GM13977 (cell line): ENCODE measurements around the gene LARP1.

Source experiments
- DNase-seq: peaks from one replicate; pipeline ENCODE4 v3.0.0; 2012; ENCODE audit warnings: low spot score
- in situ Hi-C: fragments of 300-500 bp; cut with MboI; formaldehyde crosslinking; loops from one replicate; pipeline ENCODE4 v1.12.0; 2022; ENCODE audit warnings: low sequenced_read_pairs, low pct_unique_long_range_greater_than_20kb, mixed read lengths, inconsistent platforms; ENCODE audit not compliant: unreplicated experiment
- TF ChIP-seq, protein P1 (sequence below): IDR thresholded peaks from 2 replicates; pipeline ENCODE4 v1.5.1; 2012; ENCODE audit warnings: mild to moderate bottlenecking, control low read depth; ENCODE audit not compliant: insufficient read depth; ENCODE audit errors: extremely low read depth, missing control alignments

Gene LARP1

GRCh38 chr5:154797762-154798161 lies 42.6 kb downstream of the LARP1 start:
- TF ChIP-seq, protein P1, sequence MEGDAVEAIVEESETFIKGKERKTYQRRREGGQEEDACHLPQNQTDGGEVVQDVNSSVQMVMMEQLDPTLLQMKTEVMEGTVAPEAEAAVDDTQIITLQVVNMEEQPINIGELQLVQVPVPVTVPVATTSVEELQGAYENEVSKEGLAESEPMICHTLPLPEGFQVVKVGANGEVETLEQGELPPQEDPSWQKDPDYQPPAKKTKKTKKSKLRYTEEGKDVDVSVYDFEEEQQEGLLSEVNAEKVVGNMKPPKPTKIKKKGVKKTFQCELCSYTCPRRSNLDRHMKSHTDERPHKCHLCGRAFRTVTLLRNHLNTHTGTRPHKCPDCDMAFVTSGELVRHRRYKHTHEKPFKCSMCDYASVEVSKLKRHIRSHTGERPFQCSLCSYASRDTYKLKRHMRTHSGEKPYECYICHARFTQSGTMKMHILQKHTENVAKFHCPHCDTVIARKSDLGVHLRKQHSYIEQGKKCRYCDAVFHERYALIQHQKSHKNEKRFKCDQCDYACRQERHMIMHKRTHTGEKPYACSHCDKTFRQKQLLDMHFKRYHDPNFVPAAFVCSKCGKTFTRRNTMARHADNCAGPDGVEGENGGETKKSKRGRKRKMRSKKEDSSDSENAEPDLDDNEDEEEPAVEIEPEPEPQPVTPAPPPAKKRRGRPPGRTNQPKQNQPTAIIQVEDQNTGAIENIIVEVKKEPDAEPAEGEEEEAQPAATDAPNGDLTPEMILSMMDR: no peak
- in situ Hi-C loops: no loop called here
- no peak for DNase-seq

GRCh38 chr5:154800582-154800981 lies 45.4 kb downstream of the LARP1 start:
- in situ Hi-C loops: no loop called here
- TF ChIP-seq, protein P1: no peak

GRCh38 chr5:154801083-154801482 lies 45.9 kb downstream of the LARP1 start:
- no peak for DNase-seq
- in situ Hi-C loops: no loop called here
- TF ChIP-seq, protein P1: no peak

More at GRCh38 chr5:154800582-154800981, 45.4 kb downstream of the LARP1 start:
- DNase-seq: no peak

GRCh38 chr5:154802050-154802449 lies 46.9 kb downstream of the LARP1 start:
- in situ Hi-C loops: no loop called here
- TF ChIP-seq, protein P1: no peak

DNA sequence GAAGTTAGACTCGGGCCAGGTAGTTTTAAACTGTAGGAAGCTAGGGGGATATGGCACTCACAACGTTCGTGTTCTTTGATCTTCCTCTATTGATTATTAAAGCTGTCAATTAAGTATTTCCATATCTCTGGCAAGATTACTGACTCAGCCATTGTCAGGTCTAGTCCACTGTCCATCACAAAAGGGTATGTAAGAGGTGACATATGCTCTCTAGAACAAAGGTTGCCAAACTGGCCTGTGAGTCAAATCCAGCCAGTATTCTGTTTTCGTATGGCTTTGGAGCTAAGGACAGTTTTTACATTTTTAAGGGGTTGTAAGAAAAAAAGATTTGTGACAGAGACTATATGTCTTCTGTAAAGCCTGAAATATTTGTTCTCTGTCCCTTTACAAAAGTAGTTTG lies 51.0 kb downstream of the LARP1 start:
- in situ Hi-C loops: no loop called here
- TF ChIP-seq, protein P1: no peak
- DNase-seq: no peak

More at GRCh38 chr5:154802050-154802449, 46.9 kb downstream of the LARP1 start:
- no peak for DNase-seq

- TF ChIP-seq, protein P1: no peak
- in situ Hi-C loops: loop anchor here (10.0 kb wide), 1 partner anchor 156 kb away; no protein-coding TSS in a partner anchor
- DNase-seq: no peak
Measured at GRCh38 chr5:154811239-154811638, 56.1 kb downstream of the LARP1 start.
